GM21390 (cell line): ENCODE measurements around the gene DDX1.
"Not testable (repeated sequence)": the region's sequence is repeated elsewhere in the genome, so short reads cannot be mapped to it uniquely, and the experiment has no call there.

ENCODE experiments used
- ATAC-seq: cut with Tn5 transposase; IDR thresholded peaks from one replicate; pipeline ENCODE4 v1.9.1; 2021; ENCODE audit not compliant: unreplicated experiment

DDX1 gene

DNA sequence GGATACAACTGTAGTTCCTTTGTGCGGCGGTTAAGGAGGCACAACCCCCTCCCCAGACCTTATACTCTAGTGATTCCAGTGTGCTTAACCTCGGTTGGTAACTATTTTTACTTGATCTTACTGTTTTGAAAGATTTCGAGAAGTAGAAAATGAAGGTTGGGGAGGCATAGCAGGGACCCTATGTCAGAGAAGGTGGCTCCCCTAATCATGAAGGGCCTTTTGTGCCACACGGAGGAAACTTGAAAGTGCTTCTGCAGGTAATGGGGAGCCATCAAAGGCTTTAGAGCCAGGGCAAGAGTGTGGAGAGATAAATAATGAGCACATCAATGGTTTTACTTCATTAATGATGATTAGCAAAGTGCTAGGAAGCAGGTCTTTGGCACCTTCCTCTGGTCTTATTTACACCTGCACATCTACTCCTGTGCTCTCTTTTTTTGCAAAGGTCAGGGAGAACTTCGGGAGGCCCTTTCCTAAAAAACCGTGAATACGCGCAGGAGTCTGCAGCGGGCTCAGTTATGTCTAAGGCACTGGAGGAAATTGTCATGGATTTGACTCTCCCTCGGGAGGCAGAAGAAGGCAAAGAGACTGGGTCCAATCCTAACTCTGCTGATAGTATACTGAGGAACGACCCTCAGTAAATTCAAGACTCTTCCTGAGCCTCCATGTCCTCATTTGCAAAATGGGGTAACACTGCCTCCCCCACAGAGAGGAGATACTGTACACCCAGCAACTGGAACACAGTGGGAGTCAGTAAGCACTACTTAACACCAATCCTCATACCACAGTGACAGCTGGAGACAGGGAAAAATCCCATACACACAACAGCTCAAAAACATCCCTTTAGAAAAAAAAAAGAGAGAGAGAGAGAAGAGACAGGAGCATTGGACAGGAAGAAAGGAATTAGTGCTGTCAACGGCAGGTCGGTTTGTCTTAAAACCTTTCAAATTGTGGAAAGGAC lies 81.6 kb downstream of the DDX1 start:
- ATAC-seq: no peak

DNA sequence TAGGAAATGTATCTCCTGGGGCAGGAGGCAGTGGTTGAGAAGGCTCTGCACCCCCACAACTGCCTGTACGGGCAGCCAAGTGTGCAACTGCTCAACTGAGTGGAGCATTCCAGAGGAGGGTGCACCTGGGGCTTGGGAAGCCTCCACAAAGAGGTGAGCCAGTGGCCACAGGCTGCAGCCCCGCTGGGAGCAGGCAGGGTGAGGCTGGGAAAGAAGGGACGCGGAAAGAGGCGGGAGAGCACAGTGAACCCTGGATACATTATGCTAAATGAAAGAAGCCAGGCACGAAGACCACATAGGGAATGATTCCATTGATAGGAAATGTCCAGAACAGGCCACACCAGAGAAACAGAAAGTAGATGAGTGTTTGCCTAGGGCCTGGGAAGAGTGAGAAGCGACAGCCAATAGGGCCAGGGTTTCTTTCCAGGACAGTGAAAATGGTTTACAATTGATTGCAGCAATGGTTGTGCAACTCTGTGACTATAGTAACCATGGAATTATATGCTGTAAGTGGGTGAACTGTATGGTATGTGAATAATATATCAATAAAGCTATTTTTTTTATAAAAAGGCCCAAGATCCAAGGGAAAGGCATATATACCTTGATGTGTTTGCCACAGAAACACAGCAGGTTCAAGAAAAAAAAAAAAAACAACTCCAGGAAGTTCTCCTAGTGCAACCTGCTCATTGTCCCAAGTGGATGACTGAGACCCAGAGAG lies 82.4 kb downstream of the DDX1 start:
- ATAC-seq: no peak

DNA sequence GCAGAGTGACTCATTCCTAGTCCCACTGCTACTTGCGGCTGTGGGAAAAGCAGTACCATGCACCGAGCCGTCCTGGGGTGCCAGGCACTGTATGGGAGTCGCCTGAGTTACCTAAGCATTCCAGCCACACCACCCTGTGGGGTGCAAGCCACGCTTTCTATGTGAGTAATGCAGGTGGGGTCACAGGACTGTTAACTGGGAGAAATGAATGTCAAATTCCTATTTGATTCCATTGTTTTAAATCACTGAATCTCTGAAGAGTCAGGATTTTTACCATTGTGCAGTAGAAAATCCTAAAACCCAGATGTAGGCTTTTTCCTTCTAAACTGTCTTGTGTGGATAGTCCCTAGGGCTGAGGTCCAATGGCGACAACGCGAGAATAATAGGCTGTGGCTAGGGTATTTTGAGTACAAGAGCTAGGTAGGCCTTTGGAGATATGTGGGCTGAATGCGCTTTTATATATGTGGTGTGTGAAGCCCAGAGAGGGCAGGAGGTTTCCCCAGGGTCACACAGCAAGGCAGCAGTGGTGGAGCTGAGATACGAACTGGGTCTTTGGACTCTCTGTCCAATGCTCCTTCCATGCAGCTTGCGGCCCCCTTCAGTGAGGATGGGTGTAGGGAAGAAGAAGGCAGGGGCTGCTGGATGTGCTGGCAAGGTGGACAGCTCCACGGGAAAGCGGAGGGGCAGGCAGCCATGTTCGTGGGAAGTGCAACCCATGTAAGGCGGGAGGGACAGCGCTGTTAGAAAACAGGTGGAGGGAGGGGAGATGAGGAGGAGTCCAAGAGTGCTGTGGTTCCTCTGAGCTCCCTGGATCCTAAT lies 83.2 kb downstream of the DDX1 start:
- no peak for ATAC-seq

DNA sequence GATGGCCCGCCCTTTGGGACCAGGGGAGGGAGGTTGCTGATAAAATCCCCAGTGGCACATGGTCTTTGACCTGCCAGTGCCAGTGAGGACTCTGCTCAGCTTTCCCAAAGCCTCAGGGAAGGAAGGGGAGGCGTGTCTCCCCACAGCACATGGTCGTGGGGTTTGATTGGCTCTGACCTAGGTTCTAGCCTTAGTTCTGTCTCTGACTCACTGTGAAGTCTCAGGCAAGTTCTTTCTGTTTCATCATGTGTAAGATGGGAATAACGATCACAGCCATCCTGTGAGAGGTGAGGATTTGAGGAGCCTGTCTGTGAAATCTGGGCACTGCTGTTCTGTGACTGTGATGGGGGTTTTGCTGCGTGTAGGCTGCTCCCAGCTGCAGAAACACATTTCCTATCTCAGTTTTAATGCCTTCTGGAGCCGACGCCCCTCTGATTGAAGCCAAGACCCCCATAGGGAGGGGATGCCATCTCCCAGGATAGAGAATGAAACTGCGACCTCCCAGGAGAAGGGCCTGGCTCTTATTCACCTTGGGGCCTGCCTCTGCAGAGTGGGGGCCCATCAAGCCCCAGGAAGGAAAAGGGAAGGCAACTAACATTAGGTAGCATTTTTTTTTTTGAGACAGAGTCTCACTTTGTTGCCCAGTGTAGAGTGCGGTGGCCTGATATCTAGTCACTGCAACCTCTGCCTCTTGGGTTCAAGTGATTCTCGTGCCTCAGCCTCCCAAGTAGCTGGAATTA lies 84.0 kb downstream of the DDX1 start:
- ATAC-seq: no peak

DNA sequence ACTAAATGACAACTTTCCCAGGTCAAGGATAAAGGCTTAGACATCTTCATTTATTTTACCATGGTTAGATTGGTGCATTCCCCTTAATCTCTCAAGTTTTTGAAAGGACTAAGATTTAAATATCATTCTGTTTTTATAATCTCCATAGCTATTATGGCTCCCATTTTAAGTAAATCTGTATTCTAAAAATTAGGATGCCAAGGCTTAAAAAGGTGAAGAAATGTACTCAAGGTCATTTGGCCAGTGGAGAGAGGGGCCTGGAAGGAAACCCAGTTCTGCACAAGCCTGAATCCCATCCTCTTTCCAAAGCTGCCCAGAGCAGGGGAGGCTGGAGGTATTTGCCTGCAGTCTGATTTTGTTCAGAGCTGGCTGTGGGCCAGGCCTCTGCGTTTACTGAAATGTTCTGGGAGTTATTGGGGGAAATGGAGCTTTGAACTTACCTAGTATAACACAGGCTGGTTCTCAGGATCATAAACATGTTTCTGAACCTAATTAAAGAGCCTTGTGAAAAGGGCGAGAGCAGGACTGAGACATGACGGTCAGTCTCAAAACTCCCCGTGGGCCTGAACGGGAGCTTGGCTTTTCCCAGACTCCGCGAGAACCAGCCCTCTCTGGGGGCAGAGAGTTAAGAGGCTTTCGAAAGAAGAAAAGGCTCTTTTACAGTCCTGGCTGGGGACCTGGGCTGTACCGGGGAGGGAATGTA lies 85.6 kb downstream of the DDX1 start:
- ATAC-seq: no peak

DNA sequence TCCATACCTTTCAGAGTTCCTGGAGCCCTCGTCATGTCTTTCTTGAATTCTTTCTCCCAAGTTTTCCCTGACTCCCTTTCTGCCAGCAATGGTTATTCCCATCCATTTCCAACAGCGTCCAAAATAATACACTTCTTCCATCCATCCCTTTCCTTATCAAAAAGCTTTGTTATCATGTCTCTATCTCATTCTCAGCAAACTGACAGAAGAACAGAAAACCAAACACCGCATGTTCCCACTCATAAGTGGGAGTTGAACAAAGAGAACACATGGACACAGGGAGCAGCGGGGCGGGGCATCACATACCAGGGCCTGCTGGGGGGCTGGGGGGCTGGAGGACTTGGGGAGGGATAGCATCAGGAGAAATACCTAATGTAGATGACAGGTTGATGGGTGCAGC lies 86.7 kb downstream of the DDX1 start:
- ATAC-seq: no peak

DNA sequence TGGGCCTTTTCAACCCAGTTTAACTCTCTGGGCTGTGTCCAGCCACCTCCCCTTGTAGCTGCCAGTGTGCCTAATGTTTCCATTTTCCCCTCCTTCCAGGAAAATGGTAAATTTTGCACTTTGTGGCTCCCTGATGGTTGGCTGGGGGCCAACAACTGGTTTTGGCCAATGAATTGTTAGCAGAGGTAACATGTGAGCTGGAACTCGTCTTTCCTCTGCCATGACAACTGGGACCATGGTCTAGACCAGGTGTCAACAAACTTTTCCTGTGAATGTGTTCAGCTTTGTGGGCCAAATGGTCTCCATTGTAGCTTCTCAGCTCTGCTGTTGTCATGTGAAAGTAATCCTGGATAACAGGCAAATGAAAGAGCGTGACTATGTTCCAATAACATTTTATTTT lies 87.2 kb downstream of the DDX1 start:
- no peak for ATAC-seq

DNA sequence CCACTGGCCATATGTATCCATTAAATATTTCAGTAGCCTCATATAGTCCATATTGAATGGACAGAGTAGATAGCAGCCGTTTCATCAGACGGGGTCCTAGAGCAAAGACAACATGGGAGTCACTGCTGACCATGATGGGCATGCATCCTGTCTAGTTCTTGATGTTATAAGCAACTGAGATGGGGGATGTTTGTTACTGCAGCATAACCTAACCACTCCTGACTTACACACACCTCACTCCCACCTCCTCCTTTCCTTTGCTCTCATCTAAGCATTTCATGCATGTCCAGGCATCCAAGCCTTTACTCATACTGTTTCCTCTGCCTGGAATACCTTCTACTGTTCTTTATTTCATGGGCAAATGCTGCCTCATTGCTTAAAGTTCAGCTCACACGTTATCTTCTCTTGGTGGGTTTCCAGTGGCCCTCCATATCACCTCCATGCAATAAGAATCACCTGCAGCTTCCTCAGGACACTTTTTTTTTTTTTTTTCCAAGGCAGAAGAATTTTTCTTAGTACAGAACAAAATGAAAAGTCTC lies 87.8 kb downstream of the DDX1 start:
- ATAC-seq: no peak

DNA sequence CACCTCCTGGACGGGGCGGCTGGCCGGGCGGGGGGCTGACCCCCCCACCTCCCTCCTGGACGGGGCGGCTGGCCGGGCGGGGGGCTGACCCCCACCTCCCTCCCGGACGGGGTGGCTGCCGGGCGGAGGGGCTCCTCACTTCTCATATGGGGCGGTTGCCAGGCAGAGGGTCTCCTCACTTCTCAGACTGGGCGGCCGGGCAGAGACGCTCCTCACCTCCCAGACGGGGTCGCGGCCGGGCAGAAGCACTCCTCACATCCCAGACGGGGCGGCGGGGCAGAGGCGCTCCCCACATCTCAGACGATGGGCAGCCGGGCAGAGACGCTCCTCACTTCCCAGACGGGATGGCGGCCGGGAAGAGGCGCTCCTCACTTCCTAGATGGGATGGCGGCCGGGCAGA lies 88.5 kb downstream of the DDX1 start:
- ATAC-seq: not testable (repeated sequence)
